ENCODE data around the gene ITSN2.

Gene ITSN2

GRCh38 chr2:24179683-24180082 lies 180.7 kb downstream of the ITSN2 start:
- DNase-seq (ENCODE audit: low read depth), result no peak

GRCh38 chr2:24176326-24176725 lies 184.0 kb downstream of the ITSN2 start:
- DNase-seq (ENCODE audit: low read depth), result no peak

- DNase-seq (ENCODE audit: low read depth), result no peak
These were observed 184.6 kb downstream of the ITSN2 start for GRCh38 chr2:24175631-24176187.

- no peak for DNase-seq (ENCODE audit: low read depth)
These were observed 185.5 kb downstream of the ITSN2 start, which contains the start of gene FAM228A for GRCh38 chr2:24174851-24175277. FAM228A (plus strand) TSS chr2:24175053; CDS start chr2:24175481, 428 bp downstream.

GRCh38 chr2:24169023-24169422 lies 191.3 kb downstream of the ITSN2 start:
- no peak for DNase-seq (ENCODE audit: low read depth)

GRCh38 chr2:24164416-24164973 lies 195.8 kb downstream of the ITSN2 start:
- no peak for DNase-seq (ENCODE audit: low read depth)

- DNase-seq (ENCODE audit: low read depth), result no peak
These were observed 196.7 kb downstream of the ITSN2 start for GRCh38 chr2:24163601-24164000.

- no peak for DNase-seq (ENCODE audit: low read depth)
These were observed 197.2 kb downstream of the ITSN2 start for GRCh38 chr2:24163186-24163585.

- no peak for DNase-seq (ENCODE audit: low read depth)
These were observed 197.8 kb downstream of the ITSN2 start for GRCh38 chr2:24162494-24162893.

- DNase-seq (ENCODE audit: low read depth), result no peak
These were observed 199.6 kb downstream of the ITSN2 start for GRCh38 chr2:24160761-24161160.

GRCh38 chr2:24159708-24160107 lies 200.6 kb downstream of the ITSN2 start:
- DNase-seq (ENCODE audit: low read depth), result no peak

GRCh38 chr2:24158131-24158530 lies 202.2 kb downstream of the ITSN2 start:
- DNase-seq (ENCODE audit: low read depth), result no peak

GRCh38 chr2:24153478-24153877 lies 206.9 kb downstream of the ITSN2 start:
- DNase-seq (ENCODE audit: low read depth), result no peak
